Right renal cortex interstitium (tissue), 3 donors: Measurements from ENCODE around the gene PYGO2. TPM values are rescaled to one million over a fixed set of nuclear protein-coding genes. Genes with fewer than 3 reads are reported as not detected.
"Not testable (repeated sequence)": the region's sequence is repeated elsewhere in the genome, so short reads cannot be mapped to it uniquely, and the experiment has no call there.

Experiments used
- DNase-seq, 3 donors: peaks; one replicate each; pipeline ENCODE4 v3.0.0-alpha.2; 2013; ENCODE audit warnings: low read depth in 3 of 3, low spot score in 2 of 3
- polyA plus RNA-seq, 3 donors: library from polyadenylated mRNA; unstranded; fragments of 120-200 nt; gene quantifications; one replicate each; pipeline ENCODE4 v1.2.1, GENCODE V29; 2013; ENCODE audit not compliant: insufficient read length in 3 of 3

Gene PYGO2
- polyA plus RNA-seq, 3 donors, result 41.8 to 46.5 (median 42.6) TPM

GRCh38 chr1:155000726-155001424 lies 39.3 kb upstream of the PYGO2 start:
- DNase-seq, result peak in 2 of 3 donors; percentile 89 to 93

GRCh38 chr1:155000411-155000725 lies 38.8 kb upstream of the PYGO2 start:
- no peak for DNase-seq

- DNase-seq, result no peak
These were observed 38.2 kb upstream of the PYGO2 start for GRCh38 chr1:154999571-155000410.

GRCh38 chr1:154998818-154999570 lies 37.4 kb upstream of the PYGO2 start:
- DNase-seq, result no peak

GRCh38 chr1:154998201-154998780 lies 36.7 kb upstream of the PYGO2 start:
- no peak for DNase-seq

GRCh38 chr1:154996966-154997701 lies 35.6 kb upstream of the PYGO2 start:
- DNase-seq, result no peak

GRCh38 chr1:154995301-154995983 lies 33.9 kb upstream of the PYGO2 start:
- DNase-seq, result not testable (repeated sequence)

- DNase-seq, result no peak
These were observed 33.0 kb upstream of the PYGO2 start for GRCh38 chr1:154994591-154994990.

GRCh38 chr1:154994269-154994587 lies 32.6 kb upstream of the PYGO2 start:
- DNase-seq, result no peak

- no peak for DNase-seq
These were observed 32.1 kb upstream of the PYGO2 start, which contains the start of gene LENEP for GRCh38 chr1:154993572-154994268. TSS of gene LENEP (plus strand) at chr1:154993586. CDS start at chr1:154993608, 22 bp downstream.

GRCh38 chr1:154992721-154993571 lies 31.4 kb upstream of the PYGO2 start:
- no peak for DNase-seq

- no peak for DNase-seq
These were observed 28.7 kb upstream of the PYGO2 start for GRCh38 chr1:154990276-154990675.

GRCh38 chr1:154989195-154989860 lies 27.7 kb upstream of the PYGO2 start:
- DNase-seq, result no peak

- DNase-seq, result no peak
These were observed 26.7 kb upstream of the PYGO2 start for GRCh38 chr1:154988058-154988954.

- DNase-seq, result no peak
These were observed 25.7 kb upstream of the PYGO2 start for GRCh38 chr1:154987326-154987725.

- not testable (repeated sequence) for DNase-seq
These were observed 25.2 kb upstream of the PYGO2 start for GRCh38 chr1:154986736-154987135.
